Activated naive CD4-positive, alpha-beta T cell treated with anti-CD3 and anti-CD28 coated beads, Interleukin-2, amount 10 ng/mL, durations not matched to agents 7 days and 5 days (primary cell): Measurements from ENCODE around the gene MITF.

Experiments used
- CTCF ChIA-PET: fragments of 350-600 bp; sonication (Branson Sonifier 250); formaldehyde crosslinking; loops from one replicate; lab custom pipeline; 2021; ENCODE audit warnings: antibody characterized with exemption; lab: Charles Lee
- DNase-seq: peaks from one replicate; pipeline ENCODE4 v3.0.0-alpha.2; 2020
- H3K27ac Mint-ChIP-seq: one replicate; pipeline ENCODE4 v1.8.0; 2021; ENCODE audit warnings: mild to moderate bottlenecking, moderate library complexity, mixed read lengths
- H3K27me3 Mint-ChIP-seq: one replicate; pipeline ENCODE4 v1.8.0; 2021; ENCODE audit warnings: mild to moderate bottlenecking, mixed read lengths
- H3K36me3 Mint-ChIP-seq: one replicate; pipeline ENCODE4 v1.8.0; 2021; ENCODE audit warnings: mixed read lengths
- H3K4me1 Mint-ChIP-seq: one replicate; pipeline ENCODE4 v1.8.0; 2021; ENCODE audit warnings: mixed read lengths
- H3K4me3 Mint-ChIP-seq: one replicate; pipeline ENCODE4 v1.8.0; 2021; ENCODE audit warnings: mild to moderate bottlenecking, moderate library complexity, mixed read lengths
- H3K9me3 Mint-ChIP-seq: one replicate; pipeline ENCODE4 v1.8.0; 2021; ENCODE audit warnings: mixed read lengths

Gene MITF, protein sequence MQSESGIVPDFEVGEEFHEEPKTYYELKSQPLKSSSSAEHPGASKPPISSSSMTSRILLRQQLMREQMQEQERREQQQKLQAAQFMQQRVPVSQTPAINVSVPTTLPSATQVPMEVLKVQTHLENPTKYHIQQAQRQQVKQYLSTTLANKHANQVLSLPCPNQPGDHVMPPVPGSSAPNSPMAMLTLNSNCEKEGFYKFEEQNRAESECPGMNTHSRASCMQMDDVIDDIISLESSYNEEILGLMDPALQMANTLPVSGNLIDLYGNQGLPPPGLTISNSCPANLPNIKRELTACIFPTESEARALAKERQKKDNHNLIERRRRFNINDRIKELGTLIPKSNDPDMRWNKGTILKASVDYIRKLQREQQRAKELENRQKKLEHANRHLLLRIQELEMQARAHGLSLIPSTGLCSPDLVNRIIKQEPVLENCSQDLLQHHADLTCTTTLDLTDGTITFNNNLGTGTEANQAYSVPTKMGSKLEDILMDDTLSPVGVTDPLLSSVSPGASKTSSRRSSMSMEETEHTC

GRCh38 chr3:69739204-69740102 is at the start of gene MITF:
Gene MITF, plus strand, starts transcription at chr3:69739464. Its CDS starts 134 bp downstream, at chr3:69739598.
- Mint-ChIP-seq H3K27me3 (peaks cover 53% of the 10 kb centered on the region), H3K27ac (no peak within 1 kb of the TSS), H3K4me3 (peak within 1 kb of the TSS; percentile 46), H3K9me3 (no peaks in the 10 kb centered on the region), H3K4me1 (no peaks in the 10 kb centered on the region), H3K36me3 (no peaks in the 10 kb centered on the region)
- CTCF ChIA-PET, result no interaction called here
- DNase-seq, result peak; percentile 29

DNA sequence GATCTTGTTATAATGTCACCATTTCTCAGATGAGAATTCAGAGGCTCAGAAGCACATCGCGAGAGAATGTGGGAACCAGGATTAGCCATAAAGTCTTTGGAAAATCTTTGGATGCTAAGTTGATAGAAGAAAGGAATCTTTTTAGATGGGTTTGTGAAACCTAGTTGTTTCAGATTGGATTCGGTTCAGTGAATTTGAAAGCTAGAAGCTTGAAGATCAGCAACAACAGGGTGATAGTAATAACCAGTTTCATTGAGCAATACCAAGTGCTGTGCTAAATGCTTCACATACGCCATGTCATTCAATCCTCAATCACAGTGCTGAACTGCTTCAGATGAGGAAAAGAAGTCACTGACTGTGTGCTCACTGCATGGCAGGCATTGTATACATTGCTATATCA is 47.4 kb upstream of the MITF start:
- H3K4me3 Mint-ChIP-seq, result no peak overlapping the region
- H3K4me1 Mint-ChIP-seq, result no peaks in the 10 kb centered on the region
- H3K36me3 Mint-ChIP-seq, result no peaks in the 10 kb centered on the region
- no peak for DNase-seq
- no peaks in the 10 kb centered on the region for H3K9me3 Mint-ChIP-seq
- H3K27ac Mint-ChIP-seq, result no peak overlapping the region
- CTCF ChIA-PET, result no interaction called here
- H3K27me3 Mint-ChIP-seq, result no peaks in the 10 kb centered on the region

DNA sequence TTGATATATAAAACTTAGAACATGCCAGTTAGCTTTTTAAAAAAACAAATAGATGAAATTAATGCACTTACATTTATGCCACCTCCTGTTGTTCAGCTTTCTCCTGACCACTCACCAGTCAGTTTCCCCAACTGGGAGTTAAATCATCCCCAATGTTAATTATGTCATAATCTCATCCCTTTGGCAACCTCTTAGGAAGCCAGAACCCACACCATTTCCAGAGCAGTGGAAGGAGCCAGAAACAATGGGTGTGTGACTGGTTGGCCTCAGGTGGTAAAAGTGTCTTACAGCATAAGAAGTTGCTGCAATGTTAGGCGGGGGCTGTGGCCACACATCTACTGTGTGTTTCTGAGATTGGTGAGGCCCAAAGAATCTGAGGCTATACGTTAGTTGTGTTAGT is 46.5 kb upstream of the MITF start:
- no peak overlapping the region for H3K27ac Mint-ChIP-seq
- no peaks in the 10 kb centered on the region for H3K36me3 Mint-ChIP-seq
- no peak for DNase-seq
- H3K27me3 Mint-ChIP-seq, result no peaks in the 10 kb centered on the region
- CTCF ChIA-PET, result no interaction called here
- H3K4me1 Mint-ChIP-seq, result no peaks in the 10 kb centered on the region
- H3K9me3 Mint-ChIP-seq, result no peaks in the 10 kb centered on the region
- no peak overlapping the region for H3K4me3 Mint-ChIP-seq

DNA sequence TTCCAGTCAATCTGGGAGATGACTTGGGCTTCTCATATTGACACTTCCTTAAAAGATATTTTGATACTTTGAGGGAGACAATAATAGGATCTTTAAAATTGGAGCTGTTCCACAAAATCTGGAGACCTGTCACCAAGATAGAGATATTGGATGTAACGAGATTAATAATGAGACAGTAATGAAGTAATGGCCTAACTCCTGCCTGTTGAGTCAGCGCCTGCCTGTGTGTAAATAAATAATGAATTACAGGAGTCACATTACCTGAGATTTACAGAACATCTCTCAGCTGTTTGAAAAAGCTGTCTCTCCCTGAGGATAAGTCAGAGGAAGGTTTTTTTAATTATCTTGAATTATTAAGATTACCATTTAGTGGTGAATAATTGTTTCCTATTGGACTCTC is 43.8 kb upstream of the MITF start:
- Mint-ChIP-seq H3K36me3 (no peaks in the 10 kb centered on the region), H3K27ac (no peak overlapping the region), H3K4me3 (no peak overlapping the region), H3K4me1 (no peaks in the 10 kb centered on the region), H3K9me3 (peaks cover 5% of the 10 kb centered on the region), H3K27me3 (no peaks in the 10 kb centered on the region)
- no peak for DNase-seq
- CTCF ChIA-PET, result no interaction called here

DNA sequence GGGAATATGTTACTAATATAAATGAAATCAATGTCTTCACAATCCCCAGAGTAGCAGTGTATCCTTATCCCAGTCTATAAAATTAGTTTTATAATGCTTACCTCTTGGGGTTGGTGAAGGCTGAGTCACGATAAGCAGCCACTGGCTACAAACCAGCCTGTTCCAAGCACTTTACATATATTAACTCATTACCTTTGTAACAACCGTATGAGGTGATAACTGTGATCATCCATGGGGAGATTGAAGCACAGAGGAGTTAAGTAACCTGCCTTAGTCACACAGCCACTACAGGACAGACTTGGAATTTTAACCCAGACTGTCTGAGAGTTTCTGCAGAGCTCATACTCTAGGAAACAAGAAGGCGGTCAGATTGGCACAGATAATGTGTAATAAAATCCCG is 43.3 kb upstream of the MITF start:
- Mint-ChIP-seq H3K4me3 (no peak overlapping the region), H3K27me3 (no peaks in the 10 kb centered on the region), H3K27ac (no peak overlapping the region), H3K9me3 (peaks cover 5% of the 10 kb centered on the region), H3K36me3 (no peaks in the 10 kb centered on the region), H3K4me1 (no peaks in the 10 kb centered on the region)
- CTCF ChIA-PET, result no interaction called here
- DNase-seq, result no peak

GRCh38 chr3:69696367-69696766 is 42.9 kb upstream of the MITF start:
- no peak for DNase-seq
- Mint-ChIP-seq H3K36me3 (no peaks in the 10 kb centered on the region), H3K4me3 (no peak overlapping the region), H3K9me3 (peaks cover 5% of the 10 kb centered on the region), H3K27me3 (no peaks in the 10 kb centered on the region), H3K4me1 (no peaks in the 10 kb centered on the region), H3K27ac (no peak overlapping the region)
- CTCF ChIA-PET, result no interaction called here

GRCh38 chr3:69697381-69697780 is 41.9 kb upstream of the MITF start:
- Mint-ChIP-seq H3K9me3 (peaks cover 5% of the 10 kb centered on the region), H3K27ac (no peak overlapping the region), H3K4me3 (no peak overlapping the region), H3K4me1 (no peaks in the 10 kb centered on the region), H3K36me3 (no peaks in the 10 kb centered on the region), H3K27me3 (no peaks in the 10 kb centered on the region)
- no peak for DNase-seq
- CTCF ChIA-PET, result no interaction called here

DNA sequence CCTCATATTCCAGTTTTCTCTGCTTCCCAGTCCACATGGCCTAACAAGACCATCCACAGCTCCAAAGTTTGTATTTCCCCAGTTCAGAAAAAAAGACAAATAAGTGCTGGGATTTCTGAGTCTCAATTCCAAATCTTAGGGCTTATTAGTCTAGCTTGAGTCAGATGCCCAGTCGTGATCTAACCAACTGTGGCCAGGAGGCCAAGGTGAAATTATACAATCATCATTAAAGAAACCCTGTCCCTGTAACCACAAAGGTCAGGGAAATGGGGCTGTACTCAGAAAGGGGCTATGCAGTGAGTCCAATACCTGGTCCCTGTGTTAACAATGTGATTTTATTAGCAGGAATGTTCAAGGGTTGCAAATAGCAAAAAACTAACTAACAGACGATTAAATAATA is 40.5 kb upstream of the MITF start:
- Mint-ChIP-seq H3K4me1 (no peaks in the 10 kb centered on the region), H3K36me3 (no peaks in the 10 kb centered on the region), H3K4me3 (no peak overlapping the region), H3K27me3 (no peaks in the 10 kb centered on the region), H3K9me3 (peaks cover 5% of the 10 kb centered on the region), H3K27ac (no peak overlapping the region)
- CTCF ChIA-PET, result no interaction called here
- DNase-seq, result no peak

DNA sequence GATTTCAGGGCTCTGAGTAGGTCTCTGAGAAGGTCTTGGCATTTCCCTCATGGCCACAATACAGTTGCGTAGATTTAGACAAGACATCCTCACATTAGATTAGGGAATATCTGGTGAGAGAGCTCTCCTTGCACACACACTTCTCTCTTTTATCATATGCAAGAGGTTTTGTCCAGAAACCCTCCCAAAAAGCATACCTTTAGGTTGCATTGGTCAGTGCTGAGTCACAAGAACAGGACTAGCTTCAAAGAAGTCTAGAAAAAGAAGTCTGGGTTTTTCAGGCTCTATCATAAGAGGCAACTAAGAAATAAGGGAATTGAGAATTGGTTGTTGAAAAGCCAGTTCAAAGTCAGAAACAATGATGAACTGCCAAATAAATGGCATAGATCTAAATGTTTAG is 40.1 kb upstream of the MITF start:
- Mint-ChIP-seq H3K9me3 (peaks cover 5% of the 10 kb centered on the region), H3K4me3 (no peak overlapping the region), H3K36me3 (no peaks in the 10 kb centered on the region), H3K27me3 (no peaks in the 10 kb centered on the region), H3K4me1 (no peaks in the 10 kb centered on the region), H3K27ac (no peak overlapping the region)
- CTCF ChIA-PET, result no interaction called here
- no peak for DNase-seq

- H3K4me3 Mint-ChIP-seq, result no peak overlapping the region
- no peaks in the 10 kb centered on the region for H3K4me1 Mint-ChIP-seq
- peaks cover 5% of the 10 kb centered on the region for H3K9me3 Mint-ChIP-seq
- no peak overlapping the region for H3K27ac Mint-ChIP-seq
- DNase-seq, result no peak
- H3K27me3 Mint-ChIP-seq, result no peaks in the 10 kb centered on the region
- H3K36me3 Mint-ChIP-seq, result no peaks in the 10 kb centered on the region
- CTCF ChIA-PET, result no interaction called here
Measured at GRCh38 chr3:69700949-69701348, 38.3 kb upstream of the MITF start.

GRCh38 chr3:69710153-69710977 is 28.9 kb upstream of the MITF start:
- CTCF ChIA-PET, result no interaction called here
- Mint-ChIP-seq H3K27me3 (no peaks in the 10 kb centered on the region), H3K4me3 (no peak overlapping the region), H3K36me3 (no peaks in the 10 kb centered on the region), H3K9me3 (no peaks in the 10 kb centered on the region), H3K27ac (no peak overlapping the region), H3K4me1 (no peaks in the 10 kb centered on the region)
- no peak for DNase-seq

DNA sequence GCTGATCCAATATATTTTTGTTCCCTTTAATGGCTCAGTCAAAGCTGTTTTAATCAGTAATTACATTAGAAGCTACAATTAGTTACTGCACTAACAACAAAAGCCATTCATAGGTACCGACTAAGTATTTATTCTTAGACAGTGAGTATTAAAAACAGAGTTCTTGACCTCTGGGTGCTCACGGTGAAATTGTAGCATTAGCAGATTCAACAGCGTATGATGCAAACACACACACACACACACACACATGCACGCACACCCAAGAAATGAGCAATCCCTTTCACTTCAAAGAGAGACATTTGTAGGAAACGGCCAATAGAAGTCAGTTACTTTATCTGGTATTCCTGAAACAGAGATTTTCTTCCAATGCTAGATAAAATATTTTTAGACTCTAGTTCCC is 27.0 kb upstream of the MITF start:
- no peak for DNase-seq
- no peaks in the 10 kb centered on the region for H3K27me3 Mint-ChIP-seq
- no peaks in the 10 kb centered on the region for H3K36me3 Mint-ChIP-seq
- H3K9me3 Mint-ChIP-seq, result no peaks in the 10 kb centered on the region
- H3K4me3 Mint-ChIP-seq, result no peak overlapping the region
- no peak overlapping the region for H3K27ac Mint-ChIP-seq
- CTCF ChIA-PET, result no interaction called here
- H3K4me1 Mint-ChIP-seq, result no peaks in the 10 kb centered on the region

DNA sequence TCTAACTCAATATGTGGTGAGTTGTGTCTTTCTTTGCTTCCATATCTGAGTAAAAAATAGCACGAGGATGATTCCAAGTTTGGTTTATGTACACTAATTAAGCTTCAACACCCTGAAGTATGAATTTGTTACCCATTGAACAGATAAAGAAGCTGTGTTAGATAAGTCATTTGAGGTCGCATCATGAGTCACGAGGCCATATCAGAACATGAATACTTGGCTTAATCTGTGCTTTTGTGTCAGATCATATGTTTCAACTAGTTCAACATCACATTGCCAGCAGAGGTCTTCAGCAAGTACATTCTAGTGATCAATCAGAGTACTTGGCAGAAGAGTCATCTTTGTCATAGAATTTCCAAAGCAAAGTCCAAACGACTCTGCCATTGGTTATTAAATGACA is 26.3 kb upstream of the MITF start:
- DNase-seq, result no peak
- H3K36me3 Mint-ChIP-seq, result no peaks in the 10 kb centered on the region
- no peaks in the 10 kb centered on the region for H3K4me1 Mint-ChIP-seq
- CTCF ChIA-PET, result no interaction called here
- no peaks in the 10 kb centered on the region for H3K9me3 Mint-ChIP-seq
- no peak overlapping the region for H3K27ac Mint-ChIP-seq
- H3K4me3 Mint-ChIP-seq, result no peak overlapping the region
- no peaks in the 10 kb centered on the region for H3K27me3 Mint-ChIP-seq

DNA sequence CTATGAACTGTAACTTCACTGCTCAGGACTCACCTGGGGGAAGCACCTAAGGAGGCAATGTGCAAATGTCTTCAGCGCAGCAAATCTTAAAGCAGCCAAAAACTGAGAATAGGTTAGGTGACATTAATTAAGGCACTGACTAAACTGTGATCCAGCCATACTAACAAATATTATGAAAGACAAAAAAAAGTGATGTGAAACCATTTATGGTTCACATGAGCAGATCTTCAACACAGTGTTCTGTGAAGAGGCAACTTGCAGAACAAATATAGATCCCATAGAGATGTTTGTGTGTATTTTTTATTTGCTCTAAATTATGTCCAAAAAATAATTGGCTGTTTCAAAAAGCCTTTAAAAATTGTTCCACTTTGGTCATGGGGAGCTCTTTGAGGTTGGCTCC is 24.1 kb upstream of the MITF start:
- DNase-seq, result no peak
- no peaks in the 10 kb centered on the region for H3K36me3 Mint-ChIP-seq
- no peak overlapping the region for H3K27ac Mint-ChIP-seq
- CTCF ChIA-PET, result no interaction called here
- H3K9me3 Mint-ChIP-seq, result no peaks in the 10 kb centered on the region
- H3K4me1 Mint-ChIP-seq, result no peaks in the 10 kb centered on the region
- no peaks in the 10 kb centered on the region for H3K27me3 Mint-ChIP-seq
- no peak overlapping the region for H3K4me3 Mint-ChIP-seq
